OCI-LY3 (cell line): ENCODE measurements around the gene TNS1.

Experiments
- EZH2phosphoT487 ChIP-seq: fragments of 200-600 bp; shearing (Covaris generic); IDR thresholded peaks from 2 replicates; pipeline ENCODE4 v1.6.1; 2018; ENCODE audit warnings: antibody characterized with exemption, mixed run types, low read depth
- TF ChIP-seq, protein P1 (sequence below): fragments of 200-600, 300-600 bp; sonication (generic); IDR thresholded peaks from 2 replicates; pipeline ENCODE4 v1.5.1; 2014; ENCODE audit warnings: antibody characterized with exemption, low read length, low read depth

DNA sequence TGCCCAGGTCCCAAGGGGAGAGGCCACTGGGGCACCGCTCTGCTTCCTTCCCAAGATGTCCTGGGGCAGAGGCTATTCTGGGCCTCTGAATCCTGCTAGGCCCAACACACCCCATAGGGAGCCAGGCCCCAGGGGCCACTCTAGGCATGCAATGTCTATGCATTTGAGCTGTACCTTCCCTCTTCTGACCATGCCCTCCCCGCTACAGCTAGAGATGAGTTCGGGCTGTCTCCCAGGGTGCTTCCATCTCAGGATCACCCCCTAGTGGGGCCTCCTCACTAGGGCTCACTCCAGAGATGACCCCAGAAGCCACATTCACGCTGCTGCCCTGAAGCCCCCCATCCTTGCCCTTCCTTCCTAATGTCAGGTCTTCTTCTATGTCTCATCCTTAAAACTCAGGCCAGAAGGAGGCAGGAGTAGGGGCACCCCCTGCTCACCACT lies 54.4 kb downstream of the TNS1 start:
- TF ChIP-seq, protein P1, sequence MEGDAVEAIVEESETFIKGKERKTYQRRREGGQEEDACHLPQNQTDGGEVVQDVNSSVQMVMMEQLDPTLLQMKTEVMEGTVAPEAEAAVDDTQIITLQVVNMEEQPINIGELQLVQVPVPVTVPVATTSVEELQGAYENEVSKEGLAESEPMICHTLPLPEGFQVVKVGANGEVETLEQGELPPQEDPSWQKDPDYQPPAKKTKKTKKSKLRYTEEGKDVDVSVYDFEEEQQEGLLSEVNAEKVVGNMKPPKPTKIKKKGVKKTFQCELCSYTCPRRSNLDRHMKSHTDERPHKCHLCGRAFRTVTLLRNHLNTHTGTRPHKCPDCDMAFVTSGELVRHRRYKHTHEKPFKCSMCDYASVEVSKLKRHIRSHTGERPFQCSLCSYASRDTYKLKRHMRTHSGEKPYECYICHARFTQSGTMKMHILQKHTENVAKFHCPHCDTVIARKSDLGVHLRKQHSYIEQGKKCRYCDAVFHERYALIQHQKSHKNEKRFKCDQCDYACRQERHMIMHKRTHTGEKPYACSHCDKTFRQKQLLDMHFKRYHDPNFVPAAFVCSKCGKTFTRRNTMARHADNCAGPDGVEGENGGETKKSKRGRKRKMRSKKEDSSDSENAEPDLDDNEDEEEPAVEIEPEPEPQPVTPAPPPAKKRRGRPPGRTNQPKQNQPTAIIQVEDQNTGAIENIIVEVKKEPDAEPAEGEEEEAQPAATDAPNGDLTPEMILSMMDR = no peak
- no peak for TF ChIP-seq EZH2phosphoT487
